ENCODE results near the gene KCNH2.

KCNH2 gene

GRCh38 chr7:150946421-150947240 lies 31.5 kb downstream of the KCNH2 start:
- FAIRE-seq, result no peak

GRCh38 chr7:150945853-150946420 lies 32.2 kb downstream of the KCNH2 start:
- no peak for FAIRE-seq

DNA sequence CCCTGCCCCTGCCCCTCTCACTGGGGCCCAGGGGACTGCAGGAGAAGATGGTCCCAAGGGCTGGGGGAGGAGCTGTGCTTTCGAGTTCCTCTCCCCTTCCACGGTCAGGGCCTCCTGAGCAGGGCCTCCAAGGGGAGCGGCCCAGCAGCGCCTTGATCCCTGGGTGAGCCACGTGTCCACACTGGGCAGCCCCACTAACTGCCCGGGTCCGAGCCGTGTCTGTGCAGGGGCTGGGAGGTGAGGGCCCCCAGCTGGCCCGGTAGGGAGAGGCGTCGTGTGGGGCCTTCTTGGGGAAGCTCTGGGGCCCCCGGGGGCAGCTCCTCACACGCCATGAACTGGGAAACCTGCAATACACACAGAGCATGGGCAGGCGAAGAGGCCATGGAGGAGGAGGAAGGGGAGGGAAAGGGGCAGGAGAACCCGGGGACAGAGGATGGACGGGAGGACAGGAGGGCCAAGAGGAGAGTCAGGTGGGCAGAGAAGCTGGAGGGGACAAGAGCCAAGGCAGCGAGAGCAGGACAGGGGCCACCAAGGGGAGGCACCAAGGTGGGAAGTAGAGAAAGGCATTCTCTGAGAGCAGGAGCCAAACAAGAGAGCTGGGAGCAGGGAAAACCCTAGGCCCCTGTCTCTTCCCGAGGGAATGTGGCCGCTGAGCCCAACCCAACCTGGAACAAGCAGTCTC lies 32.8 kb downstream of the KCNH2 start:
- FAIRE-seq, result no peak

GRCh38 chr7:150944066-150945042 lies 33.8 kb downstream of the KCNH2 start:
- FAIRE-seq, result no peak

DNA sequence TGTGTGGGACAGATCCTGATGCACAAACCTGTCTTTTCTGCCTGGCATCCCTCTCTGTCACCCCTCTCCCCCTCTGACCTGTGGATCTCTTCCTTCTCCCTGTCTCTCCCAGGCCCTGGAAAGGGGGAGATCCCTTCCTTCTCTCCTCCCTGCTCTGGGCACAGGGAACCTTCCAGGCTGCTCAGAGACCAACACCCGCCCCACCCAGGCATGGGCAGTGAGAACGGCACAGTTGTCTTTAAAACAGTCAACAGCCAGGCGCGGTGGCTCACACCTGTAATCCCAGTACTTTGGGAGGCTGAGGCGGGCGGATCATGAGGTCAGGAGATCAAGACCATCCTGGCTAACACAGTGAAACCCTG lies 34.7 kb downstream of the KCNH2 start:
- FAIRE-seq, result no peak

DNA sequence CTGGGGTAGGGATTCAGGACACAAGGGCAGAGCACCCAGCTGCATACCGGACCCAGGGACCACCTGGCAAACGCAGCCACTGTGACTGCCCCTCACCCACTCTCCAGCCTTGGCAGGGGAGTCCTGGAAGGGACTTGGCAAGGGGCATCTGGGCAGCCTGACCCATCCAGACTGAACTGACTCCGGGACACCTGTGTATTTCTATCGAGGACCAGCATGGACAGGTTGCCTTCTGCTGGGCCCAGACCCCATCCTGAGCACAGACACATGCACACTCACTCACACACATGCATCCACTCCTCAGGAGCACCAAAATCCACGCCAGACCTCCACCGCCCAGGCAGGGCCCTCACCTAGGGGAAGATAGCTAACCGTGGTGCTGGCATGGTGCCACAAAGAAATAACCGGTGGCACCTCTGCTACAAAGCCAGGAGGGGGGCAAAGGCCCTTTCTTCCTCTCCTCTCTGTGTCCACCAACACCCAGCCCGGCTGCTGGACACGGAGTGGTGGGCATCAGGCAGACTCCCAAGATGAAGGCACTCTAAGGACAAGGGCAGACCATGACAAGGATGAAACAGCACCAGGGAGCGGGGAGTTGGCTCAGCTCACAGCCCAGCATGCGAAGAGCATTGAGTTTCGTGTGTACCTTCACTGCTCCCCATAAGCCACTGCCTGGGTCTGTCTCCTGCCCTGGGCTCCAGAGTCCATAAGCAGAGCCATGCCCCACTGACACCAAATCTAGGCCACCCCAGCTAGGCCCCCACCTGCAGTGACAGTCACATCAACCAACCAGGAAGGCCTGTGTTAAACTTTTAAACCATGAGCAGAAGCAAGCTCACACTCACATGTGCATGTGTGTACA lies 35.3 kb downstream of the KCNH2 start:
- no peak for FAIRE-seq

- FAIRE-seq, result no peak
These were observed 36.0 kb downstream of the KCNH2 start for GRCh38 chr7:150942001-150942590.

- FAIRE-seq, result no peak
These were observed 36.6 kb downstream of the KCNH2 start for GRCh38 chr7:150941351-150942000.

GRCh38 chr7:150940431-150941102 lies 37.6 kb downstream of the KCNH2 start:
- FAIRE-seq, result no peak

DNA sequence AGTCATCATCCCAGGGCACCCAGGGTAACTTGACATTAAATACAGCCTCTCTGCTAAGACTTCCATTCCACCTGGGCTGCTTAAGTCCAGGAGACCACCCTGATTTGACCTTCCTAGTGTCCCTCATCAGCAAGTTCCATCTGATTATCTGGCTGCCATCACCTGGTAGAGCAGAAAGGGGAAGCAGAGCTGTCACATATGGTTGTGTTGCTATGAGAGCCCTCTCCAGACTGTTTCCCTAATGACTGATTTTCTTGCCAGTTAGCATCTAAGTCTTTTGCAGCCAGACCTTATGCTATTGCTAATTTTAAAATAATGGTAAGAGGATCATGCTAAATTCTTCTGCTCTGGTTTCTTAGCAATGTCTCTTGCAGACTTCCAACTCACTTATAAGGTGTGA lies 38.7 kb downstream of the KCNH2 start:
- FAIRE-seq, result no peak

DNA sequence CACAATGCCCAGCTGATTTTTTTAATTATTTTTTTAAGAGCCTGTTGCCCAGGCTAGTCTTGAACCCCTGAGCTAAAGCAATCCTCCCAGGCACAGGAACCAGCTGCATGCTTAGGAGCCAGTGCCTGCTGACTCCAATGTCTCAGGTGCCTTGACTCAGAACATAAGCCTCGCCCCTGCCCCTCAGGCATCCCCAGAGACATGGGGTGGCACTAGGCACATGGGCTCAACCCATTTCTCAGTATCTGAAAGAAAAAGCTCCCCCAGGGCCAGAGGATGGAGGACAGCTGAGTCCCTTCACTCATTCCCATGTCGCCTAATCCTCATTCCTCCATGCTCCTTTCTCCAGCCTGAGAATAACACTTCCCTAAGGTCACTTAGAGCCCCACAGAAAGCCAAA lies 39.1 kb downstream of the KCNH2 start:
- FAIRE-seq, result no peak

DNA sequence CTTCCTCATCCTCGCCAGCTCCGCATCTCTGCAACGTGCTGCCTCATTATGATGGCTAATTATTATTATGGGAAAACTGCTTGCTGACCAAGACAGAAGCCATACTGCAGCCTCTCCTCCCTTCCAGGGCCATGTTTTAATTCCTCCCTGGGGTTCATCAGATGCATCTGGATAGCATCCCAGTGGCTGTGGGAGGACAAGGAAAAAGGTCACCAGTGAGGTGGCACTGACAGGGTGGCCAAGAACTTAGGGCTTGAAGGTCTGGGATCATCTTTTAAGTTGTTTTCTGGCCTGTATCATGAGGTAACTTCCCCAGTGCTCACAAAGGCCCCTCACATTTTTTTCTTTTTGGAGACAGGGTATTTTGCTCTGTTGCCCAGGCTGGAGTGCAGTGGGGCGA lies 39.6 kb downstream of the KCNH2 start:
- FAIRE-seq, result no peak

GRCh38 chr7:150937848-150938561 lies 40.1 kb downstream of the KCNH2 start:
- no peak for FAIRE-seq

DNA sequence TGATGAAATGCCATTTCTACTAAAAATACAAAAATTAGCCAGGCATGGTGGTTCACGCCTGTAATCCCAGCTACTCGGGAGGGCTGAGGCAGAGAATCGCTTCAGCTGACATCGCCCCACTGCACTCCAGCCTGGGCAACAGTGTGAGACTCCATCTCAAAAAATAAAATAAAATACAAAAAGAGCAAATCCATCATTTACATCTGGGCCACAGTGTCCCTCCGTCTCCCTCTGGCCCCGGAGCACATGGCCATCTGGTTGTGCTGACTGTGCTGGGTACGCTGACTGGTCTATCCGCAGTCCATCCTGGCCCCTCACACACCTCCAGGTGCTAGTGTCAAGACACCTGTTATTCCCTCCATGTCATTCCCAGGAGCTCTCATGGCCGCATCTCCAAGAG lies 42.1 kb downstream of the KCNH2 start:
- no peak for FAIRE-seq

DNA sequence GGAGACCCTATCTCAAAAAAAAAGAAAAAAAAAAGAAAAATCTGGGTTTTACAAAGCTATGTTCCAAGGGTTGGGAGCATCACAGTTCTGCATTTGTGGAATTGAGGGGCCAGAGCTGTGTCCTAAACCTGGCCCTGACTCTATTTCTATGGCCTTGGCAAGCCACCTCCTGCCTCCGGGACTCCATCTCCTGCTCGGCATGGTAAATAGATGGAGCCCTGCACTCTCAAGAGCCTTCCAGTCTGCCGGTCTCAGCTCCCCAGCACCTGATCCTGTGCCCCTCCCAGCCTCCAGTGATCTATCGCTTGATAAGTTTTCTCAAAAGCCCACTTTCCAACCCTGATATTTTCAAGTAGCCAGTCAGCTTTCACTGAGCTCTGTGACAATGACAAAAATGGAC lies 43.0 kb downstream of the KCNH2 start:
- no peak for FAIRE-seq

- no peak for FAIRE-seq
These were observed 43.9 kb downstream of the KCNH2 start for GRCh38 chr7:150934045-150934766.

GRCh38 chr7:150931199-150931869 lies 46.8 kb downstream of the KCNH2 start:
- FAIRE-seq, result no peak

GRCh38 chr7:150928541-150928940 lies 49.6 kb downstream of the KCNH2 start:
- no peak for FAIRE-seq

All from colon (tissue), 2 donors.